NCI-H69 (cell line): ENCODE data around the gene BANP.
A peak's percentile ranks its signal among the peaks of the same experiment; 100 is the strongest.
"Not testable (repeated sequence)": the region's sequence is repeated elsewhere in the genome, so short reads cannot be mapped to it uniquely, and the experiment has no call there.

Experiments used
- DNase-seq: peaks from one replicate; lab custom pipeline; 2025; lab: John Stamatoyannopoulos, UW

BANP gene

DNA sequence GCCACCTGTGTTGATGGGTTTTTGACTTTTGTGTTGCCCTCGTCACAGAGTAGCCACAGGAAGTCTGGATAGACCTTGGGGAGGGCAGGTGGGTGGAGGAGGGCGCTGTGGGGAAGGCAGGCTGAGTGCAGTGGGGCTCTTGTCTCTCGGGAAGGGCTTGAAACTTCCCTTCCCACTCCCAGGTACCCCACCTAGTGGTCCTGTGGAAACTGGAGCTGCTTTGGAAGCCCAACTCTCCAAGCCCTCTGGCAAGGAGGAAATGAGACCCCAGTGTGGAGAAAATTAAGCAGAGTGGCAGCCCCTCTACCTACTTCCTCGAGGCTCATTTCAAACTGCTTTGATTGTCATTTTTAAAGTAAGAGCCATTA is 24.1 kb upstream of the BANP start:
- DNase-seq = peak; percentile 30

DNA sequence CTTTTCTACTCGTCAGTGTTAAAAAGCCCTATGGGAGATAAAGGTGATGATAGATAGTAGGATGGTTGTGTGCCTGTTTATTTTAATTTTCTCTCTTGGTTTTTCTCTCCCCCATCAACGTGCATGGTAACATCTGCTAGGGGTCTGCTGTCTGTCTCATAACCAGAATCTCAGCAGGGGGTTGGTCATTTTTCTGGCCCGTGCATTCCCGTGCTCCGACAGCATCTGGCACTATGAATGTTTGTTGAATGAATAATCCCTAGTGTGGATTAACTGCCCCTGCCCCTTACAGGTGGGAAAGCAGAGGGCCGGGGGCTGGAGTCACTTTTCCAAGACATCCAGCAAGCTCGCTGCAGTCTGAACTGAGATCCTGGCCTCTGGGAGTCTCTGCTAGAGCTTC is 21.2 kb upstream of the BANP start:
- DNase-seq = no peak

DNA sequence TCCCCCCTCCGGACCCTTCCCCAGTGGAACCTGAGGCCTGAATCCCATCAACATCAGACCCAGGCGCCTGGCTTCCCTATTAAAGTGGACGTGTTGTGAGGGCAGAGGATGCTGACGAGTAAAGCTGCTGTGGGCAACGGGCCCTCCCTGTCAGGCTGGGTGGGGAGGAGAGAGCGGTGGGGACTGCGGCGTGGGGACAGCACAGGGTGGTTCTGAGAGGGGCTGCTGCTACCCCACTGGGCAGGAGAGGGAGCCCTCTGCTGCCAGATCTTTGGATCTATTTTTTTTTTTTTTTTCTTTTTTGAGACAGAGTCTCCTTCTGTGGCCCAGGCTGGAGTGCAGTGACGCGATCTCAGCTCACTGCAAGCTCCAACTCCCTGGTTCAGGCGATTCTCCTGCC is 20.8 kb upstream of the BANP start:
- peak; percentile 39 for DNase-seq

DNA sequence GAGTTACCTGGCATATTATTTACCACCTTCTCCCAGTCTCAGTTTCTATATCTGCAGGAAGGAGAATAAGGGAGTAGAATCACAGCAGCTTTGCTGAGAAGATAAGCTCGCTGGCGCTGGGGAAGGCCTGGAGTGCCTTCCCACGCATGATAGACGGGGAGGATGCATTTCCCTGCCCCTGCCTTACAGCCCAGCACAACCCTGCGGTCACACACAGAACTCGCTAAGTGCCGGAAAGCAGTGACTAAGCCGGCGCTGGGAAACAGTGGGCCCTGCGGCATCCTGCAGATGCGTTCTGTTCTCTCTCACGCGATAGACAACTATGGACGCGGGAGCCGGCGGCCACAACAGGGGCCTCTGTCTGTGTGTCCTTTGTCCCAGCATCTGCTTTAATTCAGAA is 19.7 kb upstream of the BANP start:
- DNase-seq = peak; percentile 56

DNA sequence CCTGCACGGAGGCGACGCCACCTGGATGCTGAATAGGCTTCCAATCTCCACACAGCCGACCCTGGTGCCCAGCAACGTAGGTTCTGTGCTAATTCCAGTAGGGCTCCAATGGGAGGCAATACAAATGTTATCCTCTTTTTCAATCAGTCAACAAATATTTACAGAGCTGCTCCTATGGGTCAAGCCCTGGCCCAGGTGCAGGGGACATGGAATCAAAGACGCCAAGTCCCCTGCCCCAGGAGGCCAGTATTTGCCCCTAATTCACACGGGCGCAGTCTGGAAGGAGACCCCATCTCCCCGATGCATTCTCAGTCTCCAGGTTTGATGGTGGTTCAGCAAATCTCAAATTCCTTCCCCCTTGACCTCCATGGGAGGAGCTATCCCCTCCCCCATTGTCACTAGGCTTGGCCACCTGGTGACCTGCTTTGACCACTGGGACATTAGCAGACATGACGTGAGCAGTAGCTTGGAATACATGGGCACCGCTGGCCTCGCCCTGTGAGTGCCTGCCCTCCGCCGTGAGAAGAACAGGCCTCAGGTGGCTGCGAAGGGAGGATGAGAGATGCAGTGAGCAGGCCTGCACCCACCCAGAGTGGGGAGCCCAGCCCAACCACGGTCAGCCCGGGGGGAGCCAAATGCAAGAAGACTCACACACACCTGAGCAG is 18.6 kb upstream of the BANP start:
- peak; percentile 45 for DNase-seq

DNA sequence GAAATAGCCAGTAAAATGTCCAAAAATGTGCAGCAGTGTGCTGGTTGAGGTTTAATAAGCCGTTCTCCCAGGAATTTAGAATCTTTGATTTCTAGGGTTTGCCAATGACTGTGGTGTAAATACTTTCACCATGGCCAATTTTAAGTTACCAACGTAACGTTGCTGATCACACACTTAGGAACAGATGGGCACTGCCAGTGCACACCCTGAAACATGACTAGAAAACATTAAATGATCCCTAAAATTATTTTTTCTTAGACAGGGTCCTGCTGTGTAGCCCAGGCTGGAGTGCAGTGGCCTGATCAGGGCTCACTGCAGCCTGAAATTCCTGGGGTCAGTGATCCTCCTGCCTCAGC is 18.1 kb upstream of the BANP start:
- no peak for DNase-seq

DNA sequence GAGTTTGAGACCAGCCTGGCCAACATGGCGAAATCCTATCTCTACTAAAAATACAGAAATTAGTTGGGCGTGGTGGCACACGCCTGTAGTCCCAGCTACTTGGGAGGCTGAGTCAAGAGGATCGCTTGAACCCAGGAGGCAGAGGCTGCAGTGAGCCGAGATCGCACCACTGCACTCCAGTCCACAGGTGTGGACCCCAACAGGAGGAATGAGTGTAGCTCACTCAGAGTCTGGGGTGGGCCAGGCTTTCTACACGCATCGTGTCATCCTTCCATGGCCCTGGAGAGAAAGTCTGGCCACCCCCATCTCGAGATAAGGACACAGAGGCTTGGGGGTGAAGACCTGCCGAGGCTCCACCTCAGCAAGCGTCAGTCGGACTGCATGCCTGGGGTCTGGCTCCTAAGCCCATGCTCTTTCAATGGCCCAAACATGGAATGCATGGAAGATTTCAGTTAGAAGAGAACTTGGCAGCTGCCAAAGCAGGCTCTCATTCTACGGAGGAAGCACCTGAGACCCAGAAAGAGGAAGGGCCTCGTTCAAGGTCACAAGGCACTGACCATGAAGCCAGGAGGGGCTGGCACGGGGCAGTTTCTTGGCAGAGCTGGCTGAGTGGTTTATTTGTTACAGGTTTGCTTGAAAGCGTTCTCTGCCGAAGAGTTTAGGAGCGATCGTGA is 16.3 kb upstream of the BANP start:
- not testable (repeated sequence) for DNase-seq

DNA sequence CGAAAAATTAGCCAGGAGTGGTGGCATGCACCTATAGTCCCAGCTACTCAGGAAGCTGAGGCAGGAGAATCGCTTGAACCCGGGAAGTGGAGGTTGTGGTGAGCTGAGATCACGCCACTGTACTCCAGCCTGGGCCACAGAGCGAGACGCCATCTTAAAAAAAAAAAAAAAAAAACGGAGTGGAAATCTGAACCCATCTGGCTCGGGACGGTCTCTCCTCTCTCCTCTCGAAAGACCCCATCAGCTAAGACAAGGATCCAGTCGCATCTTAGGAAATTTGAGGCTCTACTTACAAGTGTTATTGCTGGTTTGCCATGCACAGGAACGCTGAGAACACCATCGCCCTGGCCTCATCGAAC is 15.2 kb upstream of the BANP start:
- DNase-seq = not testable (repeated sequence)

DNA sequence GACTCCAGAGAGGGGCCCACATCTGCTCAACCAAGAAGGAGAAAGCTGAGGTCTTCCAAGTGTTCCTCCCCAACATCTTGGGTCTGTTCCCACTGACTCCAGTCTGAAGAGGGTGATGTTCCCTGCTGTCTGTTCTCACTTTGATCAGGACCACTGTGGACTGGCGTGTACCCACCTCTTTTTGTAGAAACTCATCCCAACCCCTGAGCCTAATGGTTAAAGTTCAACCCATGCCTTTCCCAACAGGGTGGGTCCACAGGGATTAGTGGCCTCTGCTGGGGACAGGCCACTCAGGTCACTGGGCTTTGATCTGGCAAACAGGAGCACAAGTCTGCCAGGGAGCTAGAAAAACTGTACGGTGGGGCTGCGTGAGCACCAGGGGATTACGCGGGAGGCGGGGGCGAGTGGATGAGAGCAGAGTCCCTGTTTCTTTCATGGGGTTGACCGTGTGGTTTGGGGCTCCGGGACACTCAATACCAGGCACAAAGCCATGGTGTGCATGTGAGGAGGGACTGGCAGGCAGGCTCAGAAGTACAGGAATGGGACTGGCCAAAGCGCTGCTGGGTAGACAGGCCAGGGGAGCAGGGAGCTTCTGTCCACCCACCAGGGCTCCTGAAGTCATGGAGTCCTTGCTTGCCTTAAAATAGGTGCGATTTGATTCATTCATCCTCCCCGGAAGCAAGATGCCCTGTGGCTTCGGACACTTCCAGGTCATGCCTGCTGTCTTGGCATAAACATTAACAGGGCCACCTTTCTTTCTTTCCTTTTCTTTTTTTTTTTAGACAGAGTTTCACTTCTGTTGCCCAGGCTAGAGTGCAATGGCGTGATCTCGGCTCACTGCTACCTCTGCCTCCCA is 14.6 kb upstream of the BANP start, which contains the start of gene CA5A:
Gene CA5A (minus strand): TSS at position 155 of the 856 bp plus-strand sequence. CDS start 79 bp downstream, at position 76.
- DNase-seq = no peak

DNA sequence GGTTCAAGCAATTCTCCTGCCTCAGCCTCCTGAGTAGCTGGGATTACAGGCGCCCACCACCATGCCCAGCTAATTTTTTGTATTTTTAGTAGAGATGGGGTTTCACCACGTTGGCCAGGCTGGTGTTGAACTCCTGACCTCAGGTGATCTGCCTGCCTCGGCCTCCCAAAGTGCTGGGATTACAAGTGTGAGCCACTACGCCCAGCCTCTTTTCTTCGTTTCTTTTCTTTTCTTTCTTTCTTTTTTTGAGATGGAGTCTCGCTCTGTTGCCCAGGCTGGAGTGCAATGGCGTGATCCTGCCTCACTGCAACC is 14.0 kb upstream of the BANP start:
- not testable (repeated sequence) for DNase-seq

DNA sequence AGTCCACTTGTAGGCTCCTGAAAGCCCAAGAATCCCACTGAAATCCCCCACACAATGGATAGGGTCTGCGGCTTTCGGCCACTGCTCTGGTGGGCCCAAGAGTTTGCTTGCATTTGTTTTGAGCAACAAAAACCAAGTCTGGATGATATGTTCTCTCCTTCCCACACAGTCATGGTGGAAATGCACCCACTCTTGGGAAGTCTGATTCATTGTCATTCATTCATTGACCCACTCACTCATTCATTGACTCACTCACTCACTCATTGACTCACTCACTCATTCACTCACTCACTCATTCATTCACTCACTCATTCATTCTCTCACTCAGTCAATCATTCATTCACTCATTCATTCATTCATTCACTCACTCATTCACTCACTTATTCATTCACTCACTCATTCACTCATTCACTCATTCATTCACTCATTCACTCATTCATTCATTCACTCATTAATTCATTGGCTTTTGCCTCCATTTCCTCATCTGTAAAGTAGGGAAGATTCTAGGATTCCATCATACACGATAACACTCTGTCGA is 12.8 kb upstream of the BANP start:
- no peak for DNase-seq

DNA sequence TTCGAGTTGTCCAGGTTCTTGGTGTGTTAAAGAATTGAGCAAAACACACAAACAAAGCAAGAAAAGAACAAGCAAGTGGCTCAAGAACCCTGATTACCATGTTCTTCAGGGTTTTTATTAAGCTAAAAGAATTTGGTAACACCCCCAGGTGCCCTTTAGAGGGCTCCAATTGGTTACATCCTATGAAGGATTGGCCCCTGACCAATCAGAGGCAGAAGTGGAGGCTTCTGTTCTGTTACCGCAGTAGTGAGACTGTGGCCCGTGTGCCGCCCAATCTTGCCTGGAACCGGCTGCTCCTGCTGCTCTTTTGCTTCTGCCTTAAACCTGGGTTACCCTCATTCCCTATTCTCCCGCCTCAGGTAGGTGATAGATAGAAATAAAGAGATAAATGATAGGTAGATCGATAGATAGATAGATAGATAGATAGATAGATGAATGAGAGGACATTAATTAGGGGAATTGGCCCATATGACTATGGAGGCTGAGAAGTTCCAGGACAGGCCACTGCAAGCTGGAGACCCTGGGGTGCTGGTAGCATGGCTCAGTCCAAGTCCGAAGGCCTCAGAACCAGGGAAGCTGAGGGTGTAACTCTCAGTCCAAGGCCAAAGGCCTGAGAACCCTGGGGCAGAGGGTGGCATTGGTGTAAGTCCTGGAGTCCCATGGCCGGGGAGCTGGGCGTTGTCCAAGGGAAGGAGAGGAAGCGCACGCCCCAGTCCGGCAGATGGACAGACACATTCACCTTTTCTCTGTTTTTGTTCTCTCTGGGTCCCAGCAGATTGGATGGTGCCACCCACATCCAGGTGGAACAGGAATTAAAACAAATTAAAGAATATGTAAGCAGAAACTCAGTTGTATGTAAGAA is 11.4 kb upstream of the BANP start:
- DNase-seq = no peak

DNA sequence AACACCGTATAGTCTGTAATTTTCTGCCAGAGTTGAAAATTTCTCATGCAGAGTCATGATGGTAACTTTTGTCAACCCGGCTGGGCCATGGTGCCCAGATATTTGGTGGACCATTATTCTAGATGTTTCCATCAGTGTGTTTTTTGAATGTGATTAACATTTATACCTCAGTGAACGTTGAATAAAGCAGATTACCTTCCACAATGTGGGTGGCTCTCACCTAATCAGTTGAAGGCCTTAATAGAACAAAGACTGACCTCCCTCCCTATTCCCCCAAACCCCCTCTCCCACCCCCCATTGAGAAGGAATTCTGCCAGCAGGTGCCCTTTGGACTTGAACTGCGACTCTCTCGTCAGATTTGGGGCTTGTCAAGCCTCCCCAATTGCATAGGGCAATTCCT is 8.6 kb upstream of the BANP start:
- no peak for DNase-seq

DNA sequence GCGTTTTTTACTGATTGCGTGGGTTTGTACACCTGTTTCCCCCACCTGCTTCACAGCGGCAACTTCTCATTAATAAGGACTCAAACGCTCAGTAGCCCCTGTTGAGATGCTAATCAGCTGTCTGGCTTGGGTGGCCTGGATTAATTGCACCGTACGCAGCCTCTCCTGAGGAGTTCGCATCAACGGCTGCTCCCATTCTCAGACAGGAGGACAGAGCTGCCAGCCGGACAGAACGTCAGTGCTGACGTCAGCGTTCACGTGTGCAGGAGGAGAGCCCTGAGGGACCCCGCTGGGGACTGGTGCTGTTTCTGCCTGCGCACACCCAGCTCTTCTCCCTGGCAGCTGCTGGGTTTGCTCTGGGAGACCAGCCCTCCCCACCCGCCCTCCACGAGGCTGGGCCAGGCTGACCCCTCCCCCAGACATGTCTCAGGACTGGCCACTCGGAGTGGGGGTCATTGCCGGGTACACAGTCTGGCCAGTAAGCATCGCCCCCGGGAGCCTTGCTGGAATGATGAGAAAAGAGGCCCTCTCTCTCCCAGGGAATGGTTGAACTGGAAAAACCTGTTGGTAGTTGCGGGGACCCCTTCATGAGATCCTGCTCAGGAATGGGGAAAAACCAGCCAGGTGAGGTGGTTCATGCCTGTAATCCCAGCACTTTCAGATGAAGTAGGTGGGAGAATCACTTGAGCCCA is 5.7 kb upstream of the BANP start:
- DNase-seq = peak; percentile 95

DNA sequence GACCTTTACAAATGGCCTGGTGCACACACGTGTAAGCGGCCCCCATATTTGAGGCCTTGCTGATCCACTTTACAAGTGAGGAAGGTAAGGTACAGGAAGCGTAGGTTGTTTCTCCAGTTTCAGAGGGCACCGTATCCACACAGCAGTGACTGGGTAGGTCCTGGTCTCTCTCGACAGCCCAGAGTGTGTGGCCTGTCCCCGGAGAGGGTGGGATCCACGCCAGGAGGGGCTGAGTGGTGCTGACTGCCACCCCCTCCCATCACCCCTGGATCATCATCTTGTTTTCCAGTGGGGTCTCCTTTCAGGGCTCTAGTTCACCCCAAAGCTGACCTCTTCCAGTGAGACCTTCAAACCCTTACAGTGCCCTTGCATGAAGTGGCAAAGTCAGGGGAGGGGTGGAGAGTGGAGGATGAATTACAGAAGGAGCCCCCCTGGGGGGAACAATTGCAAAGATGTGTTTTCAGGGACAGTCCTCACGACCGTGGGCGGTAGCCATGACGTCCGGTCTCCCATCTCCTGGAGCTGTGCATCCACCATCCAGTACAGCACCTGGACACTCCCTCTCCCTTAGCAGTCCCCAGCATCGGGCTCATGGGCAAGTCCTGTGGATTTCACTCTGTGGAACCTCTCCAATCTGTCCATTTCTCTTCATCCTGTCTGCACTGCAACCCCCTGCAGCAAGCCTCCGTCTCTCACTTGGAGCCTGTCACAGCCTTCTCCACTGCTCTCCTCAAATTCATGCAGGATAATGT is 4.5 kb upstream of the BANP start:
- no peak for DNase-seq

DNA sequence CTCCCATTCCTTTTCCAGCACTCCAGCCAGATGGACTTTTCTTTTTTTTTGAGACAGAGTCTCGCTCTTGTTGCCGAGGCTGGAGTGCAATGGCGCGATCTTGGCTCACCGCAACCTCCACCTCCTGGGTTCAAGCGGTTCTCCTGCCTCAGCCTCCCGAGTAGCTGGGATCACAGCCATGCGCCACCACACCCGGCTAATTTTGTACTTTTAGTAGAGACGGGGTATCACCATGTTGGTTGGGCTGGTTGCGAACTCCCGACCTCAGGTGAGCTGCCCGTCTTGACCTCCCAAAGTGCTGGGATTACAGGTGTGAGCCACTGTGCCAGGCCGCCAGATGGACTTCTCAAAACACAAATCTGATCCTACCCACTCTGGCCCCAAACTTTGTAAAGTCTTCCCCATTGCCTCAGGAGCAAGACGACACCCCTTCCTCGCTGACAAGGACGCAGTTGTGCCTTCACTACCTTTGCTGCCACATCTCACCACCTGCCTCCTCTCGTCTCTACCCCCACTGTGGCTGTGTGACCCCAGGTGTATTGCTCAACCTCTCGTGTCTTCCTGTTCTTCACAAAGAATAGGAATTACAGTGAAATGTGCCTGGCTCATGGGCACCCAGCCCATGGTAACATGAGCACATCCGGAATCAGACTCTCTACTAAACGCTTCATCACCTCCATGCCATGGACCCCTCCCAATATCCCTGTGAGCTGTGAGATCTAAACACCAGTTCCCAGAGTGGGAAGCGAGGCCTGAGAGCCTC is 3.7 kb upstream of the BANP start:
- DNase-seq = no peak

DNA sequence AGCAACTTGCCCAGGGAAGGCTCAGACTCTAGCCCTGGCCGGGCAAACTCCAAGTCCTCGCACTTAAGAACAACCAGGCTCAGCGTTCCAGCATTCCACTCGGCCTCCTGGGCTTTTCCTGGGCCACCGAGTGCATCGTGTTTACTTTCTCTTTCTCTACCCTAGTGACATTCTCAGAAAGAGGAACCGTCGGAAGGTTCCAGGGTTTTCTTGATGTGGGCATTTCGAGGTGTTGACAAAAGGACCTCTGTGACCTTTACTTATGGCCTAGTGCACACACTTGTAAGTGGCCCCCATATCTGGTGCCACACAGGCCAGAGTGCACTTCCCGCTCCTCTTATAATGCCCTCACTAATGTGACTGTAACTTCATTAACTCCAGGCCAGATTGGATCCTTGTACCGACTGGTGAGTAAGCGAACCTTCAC is 3.1 kb upstream of the BANP start:
- no peak for DNase-seq

DNA sequence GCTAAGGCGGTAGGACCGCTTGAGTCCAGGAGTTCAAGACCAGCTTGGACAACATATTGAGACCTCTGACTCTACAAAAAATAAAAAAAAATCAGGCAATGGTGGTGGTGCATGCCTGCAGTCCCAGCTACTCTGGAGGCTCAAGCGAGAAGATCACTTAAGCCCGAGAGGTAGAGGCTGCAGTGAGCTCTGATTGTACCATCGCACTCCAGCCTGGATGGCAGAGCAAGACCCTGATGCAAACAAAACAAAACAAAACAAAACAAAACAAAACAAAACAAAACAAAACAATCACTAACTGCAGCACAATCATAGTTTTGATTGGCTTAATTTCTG is 2.5 kb upstream of the BANP start:
- DNase-seq = no peak

DNA sequence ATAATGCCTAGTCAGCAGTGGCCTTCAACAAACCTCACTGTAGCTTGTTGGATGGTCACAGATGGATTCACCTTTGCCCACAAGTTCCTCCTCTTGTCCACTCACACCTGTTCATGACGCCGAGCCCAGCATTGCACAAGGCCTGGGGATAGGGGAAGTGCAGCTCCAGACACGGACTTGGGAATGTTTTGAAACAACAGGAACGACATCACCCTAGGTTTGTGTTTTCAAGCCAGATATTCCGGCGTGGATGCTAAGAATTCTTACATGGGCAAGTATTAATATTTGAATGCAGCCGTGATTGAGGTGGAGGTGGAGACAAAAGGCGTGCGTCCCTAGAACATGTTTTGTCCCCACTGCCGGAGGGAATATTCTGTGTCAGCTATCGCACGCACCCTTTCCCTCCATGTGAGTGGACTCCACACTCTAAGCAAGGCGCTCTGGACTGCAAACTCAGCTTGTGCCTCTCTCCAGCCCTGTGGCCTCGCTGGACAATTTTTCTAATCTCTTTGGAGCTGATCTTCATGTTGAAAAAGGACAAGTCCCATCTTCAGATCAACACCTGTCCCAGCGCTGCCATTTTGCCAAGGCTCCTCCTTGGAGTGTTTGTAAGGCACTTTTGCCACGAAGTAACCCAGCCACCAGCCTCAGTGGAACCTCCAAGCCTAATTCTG is 2.0 kb upstream of the BANP start:
- DNase-seq = no peak
